NCI-H446 treated with DMSO at 0.1 percent for 48 hours (cell line): ENCODE measurements around the gene INPP5D.

Experiments used
- DNase-seq: peaks from one replicate; lab custom pipeline; 2025; lab: John Stamatoyannopoulos, UW

Gene INPP5D

DNA sequence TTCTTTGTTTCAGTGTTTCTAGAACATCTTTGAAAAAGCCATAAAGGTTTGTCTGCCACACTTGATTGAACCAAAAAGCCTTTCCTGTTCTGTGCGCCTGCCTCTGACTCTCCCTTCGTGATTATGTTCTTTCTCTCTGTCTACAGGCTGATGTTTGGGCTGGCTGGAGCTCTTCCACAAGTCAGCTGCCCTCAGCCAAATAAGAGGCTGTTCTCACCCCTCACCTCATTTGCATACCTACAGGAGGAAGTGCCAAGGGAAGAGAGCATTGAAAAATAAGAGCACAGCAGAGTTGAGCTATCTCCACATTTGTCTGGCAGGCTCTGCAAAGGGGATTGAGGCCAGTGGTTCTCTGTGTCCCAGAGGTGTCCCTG, 15.8 kb downstream of the INPP5D start:
- no peak for DNase-seq

- DNase-seq = no peak
Observed at GRCh38 chr2:233076749-233077148, 16.6 kb downstream of the INPP5D start.

GRCh38 chr2:233079473-233079877, 19.3 kb downstream of the INPP5D start:
- DNase-seq = no peak

DNA sequence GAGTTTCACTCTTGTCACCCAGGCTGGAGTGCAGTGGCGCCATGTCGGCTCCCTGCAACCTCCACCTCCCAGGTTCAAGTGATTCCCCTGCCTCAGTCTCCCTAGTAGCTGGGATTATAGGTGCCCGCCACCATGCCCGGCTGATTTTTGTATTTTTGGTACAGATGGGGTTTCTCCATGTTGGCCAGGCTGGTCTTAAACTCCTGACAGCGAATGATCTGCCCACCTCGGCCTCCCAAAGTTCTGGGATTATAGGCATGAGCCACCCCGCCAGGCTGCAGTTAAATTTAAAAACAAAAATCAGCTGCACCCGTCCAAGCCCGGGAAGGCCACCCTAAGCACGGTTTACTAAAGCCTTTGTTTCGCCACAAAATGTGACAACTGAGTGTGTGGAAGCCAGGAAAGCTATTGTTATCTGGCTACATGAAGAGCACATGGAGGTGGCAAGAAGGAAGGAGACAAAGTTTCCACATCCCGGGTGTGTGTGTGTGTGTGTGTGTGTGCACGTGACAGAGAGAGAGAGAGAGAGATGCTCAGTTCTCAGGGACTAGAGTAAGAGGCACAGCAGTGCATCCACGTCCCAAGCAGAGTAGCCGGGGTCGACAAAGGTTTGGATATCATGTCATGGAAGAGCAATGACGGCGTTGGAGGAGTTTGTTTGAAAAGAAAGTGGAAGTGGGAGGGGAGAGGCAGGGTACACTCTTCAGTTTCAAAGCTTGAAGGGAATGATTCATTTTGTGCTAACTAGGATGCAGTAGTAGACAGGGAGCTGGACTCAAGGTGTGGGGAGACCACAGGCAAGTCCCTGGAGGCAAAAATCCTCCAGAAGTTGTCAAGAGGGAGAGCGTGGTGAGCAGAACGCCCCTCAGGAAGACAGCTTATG, 20.1 kb downstream of the INPP5D start:
- no peak for DNase-seq

GRCh38 chr2:233080836-233081229, 20.7 kb downstream of the INPP5D start:
- DNase-seq = no peak

DNA sequence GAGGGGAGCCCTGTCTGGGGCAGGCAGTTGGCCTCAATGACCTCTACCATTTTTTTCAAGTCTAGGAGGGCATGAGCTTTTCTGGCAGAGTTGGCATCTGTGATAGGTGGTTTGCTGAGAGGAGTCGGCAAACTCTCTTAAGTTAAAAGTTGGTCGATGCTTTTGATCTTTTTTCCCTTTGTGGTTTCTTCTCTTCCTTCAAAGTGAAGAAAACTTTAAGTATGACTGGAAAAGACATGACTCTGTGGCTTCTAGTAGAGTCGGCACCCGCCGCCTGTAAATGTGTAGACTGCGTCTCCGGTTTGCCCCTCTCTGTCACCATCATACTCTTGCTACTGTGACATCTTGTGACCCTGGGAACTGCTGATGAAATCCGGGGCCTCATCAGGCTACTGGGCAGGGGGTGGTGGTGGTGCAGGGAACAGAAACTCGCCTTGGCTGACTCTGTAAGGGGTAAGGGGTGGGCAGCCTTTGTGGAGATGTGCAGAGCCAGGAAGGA, 21.1 kb downstream of the INPP5D start:
- no peak for DNase-seq

DNA sequence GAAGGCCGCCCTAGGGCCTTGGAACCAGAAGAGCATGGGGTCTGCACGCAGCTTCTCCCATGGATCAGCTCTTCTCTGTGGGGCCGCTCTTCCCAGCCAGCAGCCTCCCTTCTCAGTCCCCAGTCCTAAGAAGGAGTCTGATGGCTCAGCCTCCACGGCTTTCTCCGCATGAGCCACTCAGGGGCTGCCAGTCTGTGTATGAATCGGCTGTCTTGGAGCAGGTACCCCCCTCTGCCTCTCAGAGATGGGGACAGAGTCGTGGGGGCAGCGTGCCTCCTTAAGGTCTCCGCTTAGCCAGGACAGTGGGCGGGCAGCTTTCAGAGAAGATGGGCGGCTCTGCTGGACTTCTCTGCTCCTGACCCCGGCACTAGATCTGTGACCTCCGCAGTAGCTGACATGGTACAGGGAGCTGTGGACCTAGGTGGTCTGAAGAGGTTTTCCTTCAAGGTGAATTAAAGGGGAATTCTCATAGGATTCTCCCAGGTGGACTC, 21.6 kb downstream of the INPP5D start:
- DNase-seq = no peak

DNA sequence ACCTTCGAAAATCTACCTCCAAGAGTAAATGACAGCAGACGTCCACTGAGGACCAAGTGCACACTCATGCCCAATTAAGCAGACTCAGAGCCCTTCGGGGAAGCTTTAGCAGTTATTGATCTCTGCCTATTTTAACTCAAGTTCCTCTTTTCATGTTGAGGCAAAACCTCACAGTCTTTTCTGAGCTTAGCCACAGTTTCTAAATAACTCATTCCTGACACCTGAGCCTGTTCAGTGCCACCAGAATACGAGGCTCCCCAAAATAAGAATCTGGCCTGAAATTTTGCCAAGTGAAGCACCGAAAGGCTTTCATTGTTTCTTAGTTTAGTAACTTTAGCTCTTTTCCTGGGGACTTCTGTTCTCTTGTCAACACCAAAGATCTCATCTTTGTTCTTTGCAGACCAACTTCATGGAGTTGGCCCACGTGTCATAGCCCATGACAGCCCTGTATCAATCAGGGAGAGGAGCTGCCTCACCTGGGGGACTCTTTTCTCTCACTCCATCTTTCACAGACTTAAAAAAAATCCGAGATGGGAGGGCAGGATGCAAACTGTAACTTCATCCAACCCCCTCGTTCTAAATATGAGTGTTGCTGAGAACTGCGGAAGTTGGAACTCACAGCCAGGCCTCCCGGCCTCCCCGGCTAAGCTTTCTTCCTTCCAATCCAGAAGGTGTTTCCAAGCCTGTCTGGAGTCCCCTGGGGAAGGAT, 22.2 kb downstream of the INPP5D start:
- no peak for DNase-seq

DNA sequence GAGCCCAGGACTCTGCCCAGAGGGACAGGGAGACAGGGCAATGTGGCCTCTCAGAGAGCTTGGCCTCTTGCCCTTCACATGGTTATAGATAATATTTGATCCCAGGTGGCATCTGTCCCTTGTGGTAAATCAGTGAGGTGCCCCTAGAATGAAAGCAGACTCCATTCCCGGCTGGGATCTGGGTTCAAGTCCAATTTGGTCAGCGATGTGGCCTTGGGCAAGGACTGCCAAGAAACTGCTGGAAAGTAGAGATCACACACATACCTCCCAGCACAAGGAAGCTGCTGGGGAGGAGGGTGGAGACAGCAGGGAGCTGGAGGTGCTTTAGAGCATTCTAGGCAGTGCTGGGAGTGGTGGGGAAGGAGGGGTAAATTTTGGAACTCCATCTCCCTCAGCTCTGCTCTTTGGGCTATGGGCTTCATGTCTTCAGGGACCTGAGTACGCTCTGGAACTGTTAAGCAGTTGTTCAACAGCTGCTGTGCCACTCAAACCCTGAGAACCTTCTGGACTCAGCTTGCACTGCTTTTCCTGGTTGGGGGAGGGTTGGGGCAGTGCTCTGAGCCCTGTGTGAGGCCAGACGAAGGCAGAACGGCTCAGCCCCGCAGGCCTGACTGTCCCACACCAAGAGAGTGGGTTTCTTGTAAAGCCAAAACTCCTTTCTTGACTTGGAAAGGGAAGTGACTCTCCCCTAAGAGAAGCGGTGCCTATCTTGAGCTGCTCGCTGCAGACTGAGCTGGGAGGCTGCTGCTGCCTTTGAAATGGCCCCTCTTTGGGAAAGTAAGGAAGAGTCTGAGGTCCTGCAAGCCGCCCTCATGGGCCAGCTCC, 23.0 kb downstream of the INPP5D start:
- DNase-seq = no peak

- no peak for DNase-seq
Observed at GRCh38 chr2:233083782-233084181, 23.6 kb downstream of the INPP5D start.

DNA sequence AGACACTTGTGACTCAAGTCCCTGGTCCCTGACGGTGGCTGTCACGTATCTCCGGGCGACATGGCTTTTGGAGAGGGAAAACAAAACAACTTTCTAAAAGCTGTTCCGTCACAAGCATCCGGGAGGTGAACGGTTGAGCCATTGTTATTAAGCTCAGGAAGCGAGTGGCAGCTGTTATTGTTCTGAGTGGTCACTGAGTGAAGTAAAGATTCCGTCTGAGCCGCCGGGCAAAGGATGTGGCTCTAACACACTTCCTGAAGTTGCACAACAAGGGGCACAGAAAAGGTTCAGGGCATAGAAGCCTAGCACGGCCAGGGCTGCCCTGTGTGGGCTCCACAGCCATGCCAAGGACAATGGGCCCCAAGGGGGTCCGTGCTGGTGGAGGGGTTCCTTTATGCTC, 24.3 kb downstream of the INPP5D start:
- no peak for DNase-seq

DNA sequence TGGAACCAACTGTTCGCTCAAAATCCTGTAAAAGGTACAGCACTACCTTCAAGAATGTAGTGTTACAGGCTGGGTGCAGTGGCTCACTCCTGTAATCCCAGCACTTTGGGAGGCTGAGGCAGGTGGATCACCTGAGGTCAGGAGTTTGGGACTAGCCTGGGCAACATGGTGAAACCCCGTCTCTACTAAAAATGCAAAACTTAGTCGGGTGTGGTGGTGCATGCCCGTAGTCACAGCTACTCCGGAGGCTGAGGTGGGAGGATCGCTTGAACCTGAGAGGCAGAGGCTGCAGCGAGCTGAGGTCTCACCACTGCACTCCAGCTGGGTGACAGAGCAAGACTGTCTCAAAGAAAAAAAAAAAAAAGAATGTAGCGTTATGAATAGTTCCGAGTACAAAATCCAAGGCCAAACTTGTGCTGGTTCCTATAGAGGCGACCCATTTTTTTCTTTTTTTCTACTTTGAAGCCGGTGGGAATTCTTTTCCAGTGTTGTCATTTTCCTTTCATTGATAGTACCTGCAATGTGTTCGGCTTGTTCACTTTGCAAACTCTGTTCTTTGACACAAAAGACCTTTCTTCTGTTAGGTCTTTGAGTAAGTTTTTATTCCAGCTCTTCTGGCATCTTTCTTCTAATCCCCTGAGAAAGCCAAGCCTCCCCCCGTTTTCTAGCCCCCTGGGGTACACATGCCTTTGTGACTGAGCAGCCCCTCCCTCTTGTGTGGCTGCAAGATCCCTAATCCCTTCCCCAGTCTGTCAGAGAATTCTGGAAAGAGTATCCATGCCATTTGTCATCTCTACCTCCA, 25.1 kb downstream of the INPP5D start:
- no peak for DNase-seq

GRCh38 chr2:233085839-233086150, 25.7 kb downstream of the INPP5D start:
- DNase-seq = no peak

DNA sequence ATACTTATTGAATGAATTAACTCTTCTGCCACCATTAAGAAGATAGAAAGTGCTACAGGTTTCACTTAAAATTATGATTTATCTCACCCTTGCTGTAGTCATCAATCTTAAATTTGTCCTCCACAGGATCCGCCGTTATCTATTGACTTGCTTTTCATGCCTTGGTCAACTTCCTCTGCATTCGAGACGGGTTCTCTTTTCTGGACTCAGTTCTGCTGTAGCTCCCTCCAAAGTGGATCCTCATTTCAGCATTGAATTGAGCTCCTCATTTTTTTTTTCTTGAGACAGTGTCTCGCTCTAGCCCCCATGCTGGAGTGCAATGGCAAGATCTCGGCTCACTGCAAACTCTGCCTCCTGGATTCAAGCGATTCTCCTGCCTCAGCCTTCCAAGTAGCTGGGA, 27.6 kb downstream of the INPP5D start:
- DNase-seq = no peak

DNA sequence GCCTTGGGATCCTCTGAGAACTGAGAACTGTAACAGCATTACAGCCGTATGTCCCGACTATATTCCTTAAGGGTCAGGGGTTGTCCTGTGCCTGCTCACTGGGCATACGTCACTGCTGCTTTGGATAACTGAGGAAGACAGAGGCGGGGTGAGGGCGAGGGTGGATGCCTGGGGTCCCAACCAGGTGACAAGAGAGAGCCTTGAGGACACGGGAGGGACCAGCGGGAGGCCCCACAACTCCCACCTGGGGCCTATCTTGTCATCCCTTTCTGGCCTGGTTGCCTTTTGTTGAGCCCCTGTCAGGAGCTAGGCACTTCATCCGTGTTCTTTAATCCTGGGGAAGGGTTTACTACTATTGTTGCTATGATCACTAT, 28.8 kb downstream of the INPP5D start:
- DNase-seq = no peak

GRCh38 chr2:233089851-233090250, 29.7 kb downstream of the INPP5D start:
- DNase-seq = no peak

DNA sequence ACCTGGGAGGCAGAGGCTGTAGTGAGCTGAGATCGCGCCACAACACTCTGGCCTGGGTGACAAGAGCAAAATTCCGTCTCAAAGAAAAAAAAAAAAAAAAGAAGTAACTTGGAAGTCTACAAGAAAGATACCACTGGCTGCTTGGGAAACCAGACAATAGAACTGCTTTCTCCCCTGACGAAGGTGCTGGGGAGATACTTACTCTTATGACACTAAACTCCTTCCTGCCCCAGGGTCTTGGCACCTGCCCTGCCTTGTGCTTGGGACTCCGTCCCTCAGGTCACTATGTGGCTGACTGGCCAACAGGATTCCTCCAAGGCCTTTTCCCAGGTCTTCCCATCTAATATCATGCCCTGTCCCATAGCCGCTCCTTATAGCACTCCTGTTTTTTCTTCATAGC, 30.7 kb downstream of the INPP5D start:
- DNase-seq = no peak

DNA sequence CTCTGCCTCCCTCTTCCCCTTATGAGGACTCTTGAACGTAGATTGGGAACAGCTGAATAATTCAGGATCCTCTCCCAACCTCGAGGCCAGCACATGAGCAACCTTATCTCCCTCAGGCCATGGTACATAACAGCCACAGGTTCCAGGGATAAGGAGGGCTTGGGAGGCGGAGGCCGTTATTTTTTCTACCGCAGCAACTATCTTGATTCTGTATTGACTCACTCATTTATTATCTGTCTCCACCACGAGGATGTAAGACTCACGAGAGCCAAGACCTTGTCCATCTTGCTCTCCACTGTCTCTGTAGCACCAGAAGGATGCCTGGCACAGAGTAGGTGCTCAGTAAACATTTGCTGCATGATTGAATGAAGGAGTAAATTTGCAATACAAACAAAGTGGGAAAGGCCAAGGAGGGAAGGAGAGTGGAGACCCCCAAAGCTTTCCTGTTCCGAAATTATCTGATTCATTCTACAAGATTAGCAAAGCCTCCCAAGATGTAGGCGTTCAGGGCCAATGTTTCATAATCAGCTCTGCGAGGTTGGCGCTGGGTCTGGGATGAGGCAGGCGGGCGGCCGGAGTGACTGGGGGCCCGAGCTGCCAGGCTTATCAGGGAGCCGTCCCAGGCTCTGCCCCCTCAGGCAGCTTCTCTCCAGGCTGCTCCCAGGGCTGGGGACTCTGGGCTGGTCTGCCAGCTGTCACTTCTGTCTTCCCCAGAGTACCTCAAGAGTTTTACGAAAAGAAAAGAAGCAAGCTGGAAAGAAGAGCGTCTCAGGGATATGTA, 31.6 kb downstream of the INPP5D start:
- DNase-seq = no peak

- DNase-seq = no peak
Observed at GRCh38 chr2:233092432-233093165, 32.5 kb downstream of the INPP5D start.

DNA sequence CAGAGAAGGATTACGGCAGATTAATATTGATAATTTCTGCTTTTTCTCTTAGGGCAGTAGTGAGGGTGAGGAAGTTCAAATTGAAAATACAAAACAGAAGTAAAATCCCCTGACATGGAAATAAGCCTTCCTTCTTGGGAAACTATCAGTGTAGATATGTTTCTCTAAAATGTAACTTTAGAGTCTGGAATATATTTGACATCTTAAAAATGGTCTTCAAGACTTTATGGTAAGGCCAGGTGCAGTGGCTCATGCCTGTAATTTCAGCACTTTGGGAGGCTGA, 33.0 kb downstream of the INPP5D start:
- DNase-seq = no peak
